ENCODE measurements around the gene PRSS16. TPM values are rescaled to one million over a fixed set of nuclear protein-coding genes. Genes with fewer than 3 reads are reported as not detected.

Gene PRSS16
- total RNA-seq, 1 experiment from 2014 or later = not detected

- DNase-seq (ENCODE audit: low read depth) = no peak
Observed at GRCh38 chr6:27283279-27283678, 35.8 kb downstream of the PRSS16 start.

- no peak for DNase-seq (ENCODE audit: low read depth)
Observed at GRCh38 chr6:27286141-27286540, 38.6 kb downstream of the PRSS16 start.

GRCh38 chr6:27287751-27288135 lies 40.2 kb downstream of the PRSS16 start:
- DNase-seq (ENCODE audit: low read depth) = no peak

GRCh38 chr6:27288136-27289044 lies 40.9 kb downstream of the PRSS16 start:
- DNase-seq (ENCODE audit: low read depth) = no peak

GRCh38 chr6:27290065-27290849 lies 42.8 kb downstream of the PRSS16 start:
- peak; percentile 79 for DNase-seq (ENCODE audit: low read depth)

GRCh38 chr6:27290850-27291208 lies 43.3 kb downstream of the PRSS16 start:
- no peak for DNase-seq (ENCODE audit: low read depth)

GRCh38 chr6:27293436-27294098 lies 46.1 kb downstream of the PRSS16 start:
- peak; percentile 75 for DNase-seq (ENCODE audit: low read depth)

GRCh38 chr6:27294409-27294808 lies 46.9 kb downstream of the PRSS16 start:
- no peak for DNase-seq (ENCODE audit: low read depth)

- DNase-seq (ENCODE audit: low read depth) = peak; percentile 85
Observed at GRCh38 chr6:27295301-27296079, 48.0 kb downstream of the PRSS16 start.

- peak; percentile 61 for DNase-seq (ENCODE audit: low read depth)
Observed at GRCh38 chr6:27296106-27296783, 48.7 kb downstream of the PRSS16 start.

- DNase-seq (ENCODE audit: low read depth) = no peak
Observed at GRCh38 chr6:27297484-27297856, 50.0 kb downstream of the PRSS16 start.

- peak; percentile 76 for DNase-seq (ENCODE audit: low read depth)
Observed at GRCh38 chr6:27297857-27298730, 50.6 kb downstream of the PRSS16 start.

GRCh38 chr6:27303613-27304272 lies 56.2 kb downstream of the PRSS16 start:
- DNase-seq (ENCODE audit: low read depth) = peak; percentile 53

Other genes with a start within 250 kb of the PRSS16 start
- gene POM121L2, start 64.6 kb downstream of the PRSS16 start, total RNA-seq (2014; rRNA removed; shearing (Covaris generic)) = not detected in 2 replicates
- gene ZNF391, start 141.1 kb downstream of the PRSS16 start, total RNA-seq (2014; rRNA removed; shearing (Covaris generic)) = 0.06 and 0.13 TPM in 2 replicates
- gene ZNF184, start 225.4 kb downstream of the PRSS16 start, total RNA-seq (2014; rRNA removed; shearing (Covaris generic)) = 3.5 and 5.5 TPM in 2 replicates

Measured in HT1080 (cell line).